Gastrocnemius medialis (tissue), 4 donors: ENCODE results near the gene RGMA. TPM values are rescaled to one million over a fixed set of nuclear protein-coding genes. Genes with fewer than 3 reads are reported as not detected.
"Not testable (repeated sequence)": the region's sequence is repeated elsewhere in the genome, so short reads cannot be mapped to it uniquely, and the experiment has no call there.

Experiments used
- ATAC-seq, 2 donors: fragments of 150-250 bp; one replicate each; pipeline ENCODE4 v1.9.1; 2016
- DNase-seq, 2 donors: peaks; one replicate each; pipeline ENCODE4 v3.0.0-alpha.2; 2019
- H3K27ac ChIP-seq, 4 donors: fragments of 200-600 bp; sonication (generic); 1 replicate in 1 of 4; 2 replicates in 3 of 4; pipeline ENCODE4 v1.5.1; 2016 to 2018; ENCODE audit warnings: mild to moderate bottlenecking in 2 of 4, moderate library complexity in 1 of 4
- H3K27me3 ChIP-seq, 3 donors: fragments of 200-600 bp; sonication (generic) in 2 of 3; 1 replicate in 1 of 3; 2 replicates in 2 of 3; pipeline versions ENCODE4 v1.5.1 to v1.6.0; 2016 to 2019; ENCODE audit warnings: mild to moderate bottlenecking in 1 of 3, moderate library complexity in 1 of 3
- H3K36me3 ChIP-seq, 2 donors: fragments of 200-600 bp; sonication (generic) in 1 of 2; one replicate each; pipeline ENCODE4 v1.5.1; 2017 to 2018
- H3K4me1 ChIP-seq, 2 donors: fragments of 200-600 bp; sonication (generic) in 1 of 2; one replicate each; pipeline ENCODE4 v1.5.1; 2016 to 2017; ENCODE audit warnings: mild to moderate bottlenecking in 2 of 2
- H3K4me3 ChIP-seq, 4 donors: fragments of 200-600 bp; sonication (generic) in 3 of 4; 1 replicate in 1 of 4; 2 replicates in 3 of 4; pipeline ENCODE4 v1.5.1; 2016 to 2019; ENCODE audit warnings: mild to moderate bottlenecking in 2 of 4
- H3K9me3 ChIP-seq, 3 donors: fragments of 200-600 bp; sonication (generic) in 2 of 3; 1 replicate in 1 of 3; 2 replicates in 2 of 3; pipeline ENCODE4 v1.5.1; 2016 to 2019
- CTCF ChIP-seq, 5 experiments: fragments of 450-650 bp in 3 of 5; fragments of 200-600 bp in 2 of 5; sonication (generic) in 2 of 5; IDR thresholded peaks in 4 of 5; conservative IDR thresholded peaks in 1 of 5; 1 replicate in 4 of 5; 2 replicates in 1 of 5; pipeline ENCODE4 v1.5.1; 2016 to 2019; ENCODE audit warnings: antibody characterized with exemption in 5 of 5, mild to moderate bottlenecking in 3 of 5, moderate library complexity in 3 of 5
- POLR2A ChIP-seq, 2 donors: fragments of 450-650 bp; IDR thresholded peaks; one replicate each; pipeline ENCODE4 v1.6.1; 2017; ENCODE audit warnings: antibody characterized with exemption in 2 of 2, mild to moderate bottlenecking in 2 of 2, moderate library complexity in 2 of 2
- in situ Hi-C, 4 donors: fragments of 200-750 bp; cut with MboI; loops; one replicate each; pipeline versions ENCODE4 v1.15.0 to v1.8.0; 2017; ENCODE audit warnings: low sequenced_read_pairs in 4 of 4
- intact Hi-C: fragments of 100-400 bp; cut with DNase I; formaldehyde crosslinking; loops from one replicate; pipeline ENCODE4 v1.15.1; 2023; ENCODE audit warnings: low total_unique reads
- total RNA-seq, 4 donors: library from RNA; depleted of rRNA; stranded (reverse); fragments of >200 nt; gene quantifications; one replicate each; pipeline versions ENCODE4 v1.1.0 to v1.2.3, GENCODE V29; 2016

RGMA gene
- total RNA-seq, 4 donors from 2014 or later, result 150 to 290 (median 184) TPM

GRCh38 chr15:93062628-93063261, 26.3 kb downstream of the RGMA start:
- peak overlapping the region; percentile 25 to 28 (median 26) for H3K4me3 ChIP-seq
- H3K9me3 ChIP-seq, H3K36me3 ChIP-seq, intact Hi-C loops, H3K27me3 ChIP-seq: not testable (repeated sequence)
- TF ChIP-seq CTCF (IDR thresholded peaks at IDR 0.05 in 4 of 5, conservative IDR thresholded peaks at IDR 0.05 in 1 of 5), result peak in 3 of 5 experiments; percentile 11 to 28 (median 17)
- in situ Hi-C loops, result loop anchor here in 2 of 4 donors (10.0 to 25.0 kb wide), 2 partner anchors 258 to 925 kb away; no protein-coding TSS in a partner anchor
- peaks cover 91 to 95% of the 10 kb centered on the region in 2 donors for H3K4me1 ChIP-seq
- DNase-seq (peak in 1 of 2 donors; percentile 44), ATAC-seq (peak; percentile 39 to 43)
- peak overlapping the region; percentile 94 to 98 (median 96) for H3K27ac ChIP-seq

- H3K27ac ChIP-seq, result peak overlapping the region; percentile 48 to 98 (median 83)
- peaks cover 0 to 1% of the 10 kb centered on the region in 2 donors for H3K36me3 ChIP-seq
- no peaks in the 10 kb centered on the region for H3K27me3 ChIP-seq
- peaks cover 86 to 95% of the 10 kb centered on the region in 2 donors for H3K4me1 ChIP-seq
- in situ Hi-C loops (loop anchor here in 2 of 4 donors (10.0 to 25.0 kb wide), 2 partner anchors 256 to 927 kb away; no protein-coding TSS in a partner anchor), intact Hi-C loops (no loop called here)
- H3K4me3 ChIP-seq, result peak overlapping the region in 1 of 4 donors; percentile 52
- no peak for TF ChIP-seq CTCF (IDR thresholded peaks at IDR 0.05 in 4 of 5, conservative IDR thresholded peaks at IDR 0.05 in 1 of 5)
- TF ChIP-seq POLR2A (IDR thresholded peaks at IDR 0.05), result no peak
- DNase-seq (no peak), ATAC-seq (no peak)
- no peaks in the 10 kb centered on the region for H3K9me3 ChIP-seq
Observed at GRCh38 chr15:93060336-93061248, 28.4 kb downstream of the RGMA start.

- in situ Hi-C loops, result loop anchor here in 1 of 4 donors (25.0 kb wide), 1 partner anchor 928 kb away; no protein-coding TSS in a partner anchor
Observed at GRCh38 chr15:93059442-93059841, 29.6 kb downstream of the RGMA start.

More at GRCh38 chr15:93059442-93059841, 29.6 kb downstream of the RGMA start:
- Histone ChIP-seq H3K4me3 (no peak overlapping the region), H3K36me3 (peaks cover 0 to 13% of the 10 kb centered on the region in 2 donors), H3K9me3 (no peaks in the 10 kb centered on the region), H3K27me3 (no peaks in the 10 kb centered on the region), H3K27ac (peak overlapping the region; percentile 23 to 94 (median 60)), H3K4me1 (peaks cover 74 to 92% of the 10 kb centered on the region in 2 donors)
- intact Hi-C loops, result no loop called here
- TF ChIP-seq POLR2A (IDR thresholded peaks at IDR 0.05) (no peak), CTCF (IDR thresholded peaks at IDR 0.05 in 4 of 5, conservative IDR thresholded peaks at IDR 0.05 in 1 of 5) (no peak)
- DNase-seq, result no peak
- no peak for ATAC-seq
